ENCODE data around the gene CDKAL1.

Gene CDKAL1

DNA sequence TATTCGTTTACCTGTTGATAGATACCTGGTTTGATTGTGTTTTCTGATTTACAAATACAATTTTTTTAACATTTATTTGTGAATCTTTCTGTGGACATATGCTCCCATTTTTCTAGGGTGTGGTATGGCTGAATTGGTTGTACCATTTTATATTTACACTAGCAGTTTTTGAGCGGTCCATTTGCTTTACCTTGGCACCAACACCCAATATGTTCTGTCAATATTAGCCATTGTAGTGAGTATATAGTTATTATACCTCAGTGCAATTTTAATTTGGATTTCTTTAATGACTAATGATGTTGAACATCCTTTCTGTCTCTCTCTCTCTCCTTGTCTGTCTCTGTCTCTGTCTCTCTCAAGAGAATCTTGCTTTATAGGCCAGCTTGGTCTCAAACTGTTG is 278.5 kb downstream of the CDKAL1 start:
- H3K27ac ChIP-seq, result no peak overlapping the region
- intact Hi-C loops (cut with DNase I; ENCODE audit: low total_unique reads), result no loop called here
- H3K36me3 ChIP-seq, result no peaks in the 10 kb centered on the region
- TF ChIP-seq, protein P1, sequence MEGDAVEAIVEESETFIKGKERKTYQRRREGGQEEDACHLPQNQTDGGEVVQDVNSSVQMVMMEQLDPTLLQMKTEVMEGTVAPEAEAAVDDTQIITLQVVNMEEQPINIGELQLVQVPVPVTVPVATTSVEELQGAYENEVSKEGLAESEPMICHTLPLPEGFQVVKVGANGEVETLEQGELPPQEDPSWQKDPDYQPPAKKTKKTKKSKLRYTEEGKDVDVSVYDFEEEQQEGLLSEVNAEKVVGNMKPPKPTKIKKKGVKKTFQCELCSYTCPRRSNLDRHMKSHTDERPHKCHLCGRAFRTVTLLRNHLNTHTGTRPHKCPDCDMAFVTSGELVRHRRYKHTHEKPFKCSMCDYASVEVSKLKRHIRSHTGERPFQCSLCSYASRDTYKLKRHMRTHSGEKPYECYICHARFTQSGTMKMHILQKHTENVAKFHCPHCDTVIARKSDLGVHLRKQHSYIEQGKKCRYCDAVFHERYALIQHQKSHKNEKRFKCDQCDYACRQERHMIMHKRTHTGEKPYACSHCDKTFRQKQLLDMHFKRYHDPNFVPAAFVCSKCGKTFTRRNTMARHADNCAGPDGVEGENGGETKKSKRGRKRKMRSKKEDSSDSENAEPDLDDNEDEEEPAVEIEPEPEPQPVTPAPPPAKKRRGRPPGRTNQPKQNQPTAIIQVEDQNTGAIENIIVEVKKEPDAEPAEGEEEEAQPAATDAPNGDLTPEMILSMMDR (IDR thresholded peaks at IDR 0.05), result no peak
- DNase-seq, result no peak
- no peaks in the 10 kb centered on the region for H3K9me3 ChIP-seq
- no peaks in the 10 kb centered on the region for H3K27me3 ChIP-seq
- peaks cover 4 to 47% (median 13%) of the 10 kb centered on the region in 4 donors for H3K4me1 ChIP-seq
- no peak overlapping the region for H3K4me3 ChIP-seq

DNA sequence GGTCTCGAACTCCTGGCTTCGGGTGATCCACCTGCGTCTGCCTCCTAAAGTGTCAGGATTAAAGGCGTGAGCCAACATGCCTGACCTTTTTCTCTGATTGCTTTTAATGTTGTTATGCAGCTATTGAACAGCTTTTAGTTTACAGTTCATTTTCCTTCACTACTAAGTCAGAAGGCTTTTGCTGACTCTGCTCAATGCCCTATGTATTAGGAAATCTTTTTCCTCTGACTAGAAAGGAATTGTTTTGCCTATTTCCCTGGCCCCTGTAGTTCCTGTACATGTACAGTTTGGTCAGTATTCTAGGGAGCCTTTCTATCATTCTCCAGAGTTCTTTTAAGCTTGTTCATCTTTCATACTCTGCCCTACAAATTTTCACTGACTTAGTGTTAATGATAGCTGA is 280.2 kb downstream of the CDKAL1 start:
- intact Hi-C loops (cut with DNase I; ENCODE audit: low total_unique reads), result no loop called here
- H3K4me1 ChIP-seq, result peaks cover 4 to 33% (median 10%) of the 10 kb centered on the region in 4 donors
- no peak overlapping the region for H3K27ac ChIP-seq
- H3K27me3 ChIP-seq, result no peaks in the 10 kb centered on the region
- no peak for DNase-seq
- no peaks in the 10 kb centered on the region for H3K9me3 ChIP-seq
- no peak overlapping the region for H3K4me3 ChIP-seq
- no peaks in the 10 kb centered on the region for H3K36me3 ChIP-seq
- TF ChIP-seq, protein P1 (IDR thresholded peaks at IDR 0.05), result no peak

DNA sequence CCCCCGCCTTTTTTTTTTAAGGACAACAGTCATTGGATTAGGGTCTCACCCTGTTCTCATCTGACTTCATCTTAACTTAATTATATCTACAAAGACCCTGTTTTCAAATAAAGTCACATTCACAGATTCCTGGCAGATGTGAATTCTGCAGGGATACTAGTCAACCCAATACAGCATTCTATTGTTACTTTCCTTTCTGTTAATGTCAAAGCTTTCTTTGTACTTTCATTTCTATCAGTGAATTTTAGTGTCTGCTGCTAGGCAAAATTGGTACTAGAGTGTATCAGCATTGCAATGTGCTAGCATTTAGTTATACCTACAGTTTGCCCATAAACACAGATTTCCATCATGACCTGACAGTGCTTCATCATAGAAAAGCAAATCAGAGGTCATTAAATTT is 281.9 kb downstream of the CDKAL1 start:
- no peak overlapping the region for H3K4me3 ChIP-seq

GRCh38 chr6:20817806-20818320 is 283.6 kb downstream of the CDKAL1 start:
- intact Hi-C loops (cut with DNase I; ENCODE audit: low total_unique reads), result no loop called here
- TF ChIP-seq, protein P1 (IDR thresholded peaks at IDR 0.05), result no peak

More for the DNA sequence above, 281.9 kb downstream of the CDKAL1 start:
- Histone ChIP-seq H3K27me3 (no peaks in the 10 kb centered on the region), H3K4me1 (peaks cover 2 to 18% (median 8%) of the 10 kb centered on the region in 4 donors), H3K9me3 (no peaks in the 10 kb centered on the region), H3K36me3 (no peaks in the 10 kb centered on the region), H3K27ac (no peak overlapping the region)
- intact Hi-C loops (cut with DNase I; ENCODE audit: low total_unique reads), result no loop called here
- TF ChIP-seq, protein P1 (IDR thresholded peaks at IDR 0.05), result no peak
- no peak for DNase-seq

GRCh38 chr6:20819774-20820400 is 285.6 kb downstream of the CDKAL1 start:
- no peaks in the 10 kb centered on the region for H3K27me3 ChIP-seq
- DNase-seq, result no peak
- no peaks in the 10 kb centered on the region for H3K4me1 ChIP-seq
- no peaks in the 10 kb centered on the region for H3K9me3 ChIP-seq
- intact Hi-C loops (cut with DNase I; ENCODE audit: low total_unique reads), result no loop called here
- H3K36me3 ChIP-seq, result no peaks in the 10 kb centered on the region
- no peak overlapping the region for H3K4me3 ChIP-seq
- H3K27ac ChIP-seq, result no peak overlapping the region
- TF ChIP-seq, protein P1 (IDR thresholded peaks at IDR 0.05), result no peak

More at GRCh38 chr6:20817806-20818320, 283.6 kb downstream of the CDKAL1 start:
- DNase-seq, result no peak
- peaks cover 0 to 2% (median under 1%) of the 10 kb centered on the region in 4 donors for H3K4me1 ChIP-seq
- no peaks in the 10 kb centered on the region for H3K27me3 ChIP-seq
- H3K4me3 ChIP-seq, result no peak overlapping the region
- no peaks in the 10 kb centered on the region for H3K9me3 ChIP-seq
- no peak overlapping the region for H3K27ac ChIP-seq
- no peaks in the 10 kb centered on the region for H3K36me3 ChIP-seq

All from tibial artery (tissue), 4 donors.